GM20000 (cell line): Measurements from ENCODE around the gene AGK.

Source experiments
- DNase-seq: peaks from one replicate; pipeline ENCODE4 v3.0.0; 2012; ENCODE audit warnings: low spot score
- CTCF ChIP-seq: IDR thresholded peaks from 2 replicates; pipeline ENCODE4 v1.5.1; 2012; ENCODE audit warnings: mild to moderate bottlenecking, control low read depth; ENCODE audit errors: extremely low read depth, missing control alignments

The AGK gene

GRCh38 chr7:141519623-141520022 lies 31.6 kb upstream of the AGK start:
- no peak for TF ChIP-seq CTCF
- DNase-seq: no peak

- DNase-seq: peak; percentile 22
- no peak for TF ChIP-seq CTCF
These were observed 28.4 kb upstream of the AGK start for GRCh38 chr7:141522657-141523342.

GRCh38 chr7:141525973-141526514 lies 25.2 kb upstream of the AGK start:
- DNase-seq: no peak
- no peak for TF ChIP-seq CTCF

GRCh38 chr7:141527076-141527475 lies 24.1 kb upstream of the AGK start:
- no peak for TF ChIP-seq CTCF
- no peak for DNase-seq

- no peak for DNase-seq
- no peak for TF ChIP-seq CTCF
These were observed 22.8 kb upstream of the AGK start for GRCh38 chr7:141528399-141528798.

GRCh38 chr7:141533149-141533949 lies 17.9 kb upstream of the AGK start:
- peak; percentile 91 for TF ChIP-seq CTCF
- peak; percentile 74 for DNase-seq
